ENCODE results near the gene TPRG1L.
"Not testable (repeated sequence)": the region's sequence is repeated elsewhere in the genome, so short reads cannot be mapped to it uniquely, and the experiment has no call there.

TPRG1L gene

DNA sequence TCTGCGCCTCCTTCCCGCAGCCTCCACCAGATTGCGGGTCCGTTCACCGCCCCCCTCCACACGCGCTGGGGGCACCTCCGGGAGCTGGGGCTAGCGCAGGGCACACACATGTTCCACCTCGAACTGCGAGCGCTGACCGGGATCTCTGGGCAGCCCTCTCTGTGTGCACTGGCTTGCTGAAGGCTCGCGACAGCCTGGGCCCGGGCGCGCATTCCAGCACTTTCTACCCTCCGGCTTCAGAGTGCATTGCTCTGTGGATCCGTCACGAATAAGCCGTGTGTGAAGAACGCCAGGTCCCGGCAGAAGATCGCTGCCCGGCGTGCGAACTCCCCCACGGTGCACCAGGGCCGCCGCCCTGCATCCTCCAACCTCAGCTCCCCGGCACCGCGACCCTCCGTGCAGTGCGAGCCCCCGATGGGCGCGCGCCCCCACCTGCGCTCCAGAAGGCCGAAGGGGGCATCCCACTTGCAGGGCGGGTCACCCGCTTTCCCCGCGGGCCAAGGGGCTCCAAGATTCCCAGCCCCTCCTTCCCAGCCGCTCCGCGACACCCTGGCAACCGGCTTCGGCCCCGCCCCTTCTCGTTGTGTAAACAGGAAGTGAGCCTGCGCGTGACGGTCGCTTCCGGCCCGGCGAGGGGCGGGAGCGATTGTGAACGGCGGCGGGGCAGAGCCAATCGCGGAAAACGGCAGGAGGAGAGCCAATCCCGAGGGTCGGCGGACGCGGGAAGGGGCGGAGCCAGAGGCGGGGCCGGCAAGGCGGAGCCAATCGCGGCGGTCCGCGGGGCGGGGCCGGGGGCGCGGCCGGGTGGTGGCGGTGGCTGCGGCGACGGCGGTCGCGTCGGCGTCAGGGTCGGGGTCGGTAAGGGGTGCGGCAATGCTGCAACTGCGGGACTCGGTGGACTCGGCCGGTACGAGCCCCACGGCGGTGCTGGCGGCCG, at the start of gene TPRG1L:
TPRG1L (plus strand) TSS at position 816 of the 937 bp plus-strand sequence; CDS start at position 874, 58 bp downstream.
- peak; percentile 98 for DNase-seq (ENCODE audit: low read depth)

DNA sequence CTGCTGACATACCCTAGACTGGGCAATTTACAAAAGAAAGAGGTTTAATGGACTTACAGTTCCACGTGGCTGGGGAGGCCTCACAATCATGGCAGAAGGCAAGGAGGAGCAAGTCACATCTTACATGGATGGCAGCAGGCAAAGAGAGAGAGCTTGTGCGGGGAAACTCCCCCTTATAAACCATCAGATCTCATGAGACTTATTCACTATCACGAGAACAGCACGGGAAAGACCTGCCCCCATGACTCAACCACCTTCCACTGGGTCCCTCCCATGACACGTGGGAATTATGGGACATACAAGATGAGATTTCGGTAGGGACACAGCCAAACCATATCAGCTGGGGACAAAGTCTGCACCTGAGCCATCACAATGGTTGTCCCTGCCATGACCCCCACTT, 49.3 kb upstream of the TPRG1L start:
- DNase-seq (ENCODE audit: low read depth) = not testable (repeated sequence)

DNA sequence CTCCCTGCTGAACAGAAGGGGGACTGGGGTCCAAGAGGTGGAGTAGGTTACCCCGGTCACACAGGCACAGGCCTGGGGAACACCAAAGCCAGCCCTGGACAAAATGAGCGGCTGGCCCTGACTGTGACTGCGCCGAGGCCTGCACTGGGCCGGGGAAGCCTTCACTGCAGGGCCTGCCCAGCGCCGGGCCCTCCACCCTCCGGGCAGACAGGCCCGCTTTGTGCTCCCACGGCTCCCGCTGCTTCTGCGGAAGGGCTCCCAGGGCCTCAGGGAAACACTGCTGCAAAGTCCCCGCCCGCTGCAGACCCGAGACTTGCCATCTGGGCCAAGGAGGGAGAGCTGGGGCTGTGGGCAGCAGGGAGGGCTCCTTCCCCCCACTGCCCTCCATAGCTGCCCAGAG, 48.8 kb upstream of the TPRG1L start:
- DNase-seq (ENCODE audit: low read depth) = no peak

- DNase-seq (ENCODE audit: low read depth) = no peak
These were observed 47.5 kb upstream of the TPRG1L start for GRCh38 chr1:3577300-3577699.

DNA sequence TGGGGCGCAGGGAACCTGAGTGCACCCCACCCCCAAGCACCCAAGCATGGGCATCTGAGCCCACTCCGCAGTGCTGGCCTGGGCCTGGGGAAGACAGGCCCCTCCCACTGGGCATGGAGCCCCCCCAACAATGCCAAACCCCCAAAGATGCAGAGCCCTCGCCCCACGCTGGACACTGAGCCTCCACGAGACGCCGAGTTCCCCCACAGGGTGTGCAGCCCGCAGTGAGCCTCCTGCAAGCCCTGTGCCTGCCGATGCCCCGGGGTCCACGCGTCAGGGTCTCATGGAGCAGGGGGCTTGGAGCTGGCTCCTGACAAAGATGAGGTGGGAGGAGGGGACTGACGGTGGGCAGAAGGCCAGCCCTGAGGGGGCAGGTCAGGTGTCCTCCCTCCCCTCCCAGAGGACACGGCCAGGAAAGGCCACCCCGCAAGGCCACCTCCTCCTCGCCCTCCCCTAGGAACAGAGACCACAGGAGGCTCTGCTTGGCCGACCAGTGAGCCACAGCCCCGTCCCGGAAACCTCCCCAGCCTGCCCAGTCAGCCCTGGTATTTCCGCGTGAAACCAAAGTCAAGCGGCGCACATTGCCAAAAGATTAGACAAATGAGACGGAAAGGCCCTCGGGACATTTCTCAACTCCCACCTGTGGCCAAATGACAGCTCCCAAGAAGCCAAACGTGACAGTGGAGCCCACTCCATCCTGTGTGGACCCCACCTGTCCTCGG, 46.9 kb upstream of the TPRG1L start:
- DNase-seq (ENCODE audit: low read depth) = no peak

DNA sequence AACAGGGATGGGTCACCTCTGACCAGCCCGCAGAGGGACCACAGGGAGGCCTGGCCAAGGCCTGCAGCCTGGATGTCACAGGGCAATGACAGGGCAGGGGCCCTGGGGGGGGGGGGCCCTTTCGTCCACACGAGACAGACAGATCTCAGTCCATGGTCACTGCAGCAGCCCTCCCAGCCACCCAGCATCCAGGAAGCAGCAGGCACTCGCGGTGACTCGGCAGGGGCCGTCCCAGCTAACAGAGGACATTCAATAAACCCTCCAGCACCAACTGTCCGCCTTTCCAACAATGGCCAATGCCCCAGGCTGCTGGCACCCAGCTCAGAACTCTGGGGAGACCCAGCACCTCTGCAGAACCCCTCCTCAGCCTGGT, 46.4 kb upstream of the TPRG1L start:
- DNase-seq (ENCODE audit: low read depth) = no peak

- DNase-seq (ENCODE audit: low read depth) = no peak
These were observed 45.9 kb upstream of the TPRG1L start for GRCh38 chr1:3578906-3579305.

GRCh38 chr1:3579626-3580025, 45.2 kb upstream of the TPRG1L start:
- no peak for DNase-seq (ENCODE audit: low read depth)

GRCh38 chr1:3580231-3580630, 44.6 kb upstream of the TPRG1L start:
- DNase-seq (ENCODE audit: low read depth) = no peak

- DNase-seq (ENCODE audit: low read depth) = no peak
These were observed 43.3 kb upstream of the TPRG1L start for GRCh38 chr1:3581296-3582036.

DNA sequence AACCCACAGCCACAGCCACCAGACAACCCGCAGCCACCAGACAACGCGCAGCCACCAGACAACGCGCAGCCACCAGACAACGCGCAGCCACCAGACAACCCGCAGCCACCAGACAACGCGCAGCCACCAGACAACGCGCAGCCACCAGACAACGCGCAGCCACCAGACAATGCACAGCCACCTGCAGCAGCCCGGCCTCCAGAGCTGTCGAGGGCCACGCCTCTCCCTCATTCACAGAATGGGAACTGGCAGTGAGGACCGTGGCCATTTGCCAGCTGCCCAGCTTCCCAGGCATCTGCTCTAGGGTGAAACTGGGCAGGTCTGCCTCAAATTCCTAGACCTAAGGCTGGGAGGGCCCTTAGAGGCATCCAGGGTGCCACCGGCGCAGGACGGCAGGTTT, 41.1 kb upstream of the TPRG1L start:
- DNase-seq (ENCODE audit: low read depth) = not testable (repeated sequence)

- DNase-seq (ENCODE audit: low read depth) = no peak
These were observed 39.9 kb upstream of the TPRG1L start for GRCh38 chr1:3584915-3585314.

GRCh38 chr1:3585353-3585868, 39.4 kb upstream of the TPRG1L start:
- not testable (repeated sequence) for DNase-seq (ENCODE audit: low read depth)

- DNase-seq (ENCODE audit: low read depth) = no peak
These were observed 38.8 kb upstream of the TPRG1L start for GRCh38 chr1:3585940-3586568.

- DNase-seq (ENCODE audit: low read depth) = no peak
These were observed 37.6 kb upstream of the TPRG1L start for GRCh38 chr1:3586986-3587759.

GRCh38 chr1:3588395-3588794, 36.4 kb upstream of the TPRG1L start:
- no peak for DNase-seq (ENCODE audit: low read depth)

GRCh38 chr1:3590139-3590763, 34.6 kb upstream of the TPRG1L start:
- no peak for DNase-seq (ENCODE audit: low read depth)

- no peak for DNase-seq (ENCODE audit: low read depth)
These were observed 33.6 kb upstream of the TPRG1L start for GRCh38 chr1:3590951-3591865.

DNA sequence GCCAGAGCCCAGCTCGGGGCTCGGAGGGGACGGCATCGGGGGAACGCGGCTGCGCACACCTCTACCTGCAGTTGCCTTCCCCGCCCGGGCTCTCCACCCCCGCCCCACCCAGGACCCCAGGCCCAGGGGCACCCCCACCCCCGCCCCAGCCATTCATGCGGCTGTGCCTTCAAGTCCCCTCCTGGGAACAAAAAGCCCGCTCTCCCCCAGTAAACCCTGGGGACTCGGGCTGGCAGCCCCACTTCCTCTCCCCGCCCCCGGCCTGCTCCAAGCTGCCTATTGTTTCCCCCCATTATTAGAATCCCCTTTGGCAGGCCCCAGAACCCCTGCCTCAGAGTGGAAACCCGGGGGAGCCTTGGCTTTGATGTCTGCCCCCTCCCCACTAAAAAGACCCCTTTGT, 31.5 kb upstream of the TPRG1L start:
- no peak for DNase-seq (ENCODE audit: low read depth)

All from activated T-cell treated with anti-CD3 and anti-CD28 coated beads for 1 hour (primary cell).